HepG2 (cell line): Measurements from ENCODE around the gene NT5DC1. TPM values are rescaled to one million over a fixed set of nuclear protein-coding genes. Genes with fewer than 3 reads are reported as not detected.

Experiments
- EED ChIP-seq: sonication (generic); formaldehyde crosslinking; IDR thresholded peaks from 2 replicates; pipeline ENCODE4 v1.5.0; 2020; ENCODE audit warnings: mild to moderate bottlenecking, missing genetic modification reagents
- GTF3A ChIP-seq: sonication (generic); formaldehyde crosslinking; conservative IDR thresholded peaks from 2 replicates; pipeline ENCODE4 v1.4.0; 2020; ENCODE audit warnings: mild to moderate bottlenecking, missing genetic modification reagents
- HNF4A ChIP-seq: sonication (generic); formaldehyde crosslinking; IDR thresholded peaks from 2 replicates; pipeline ENCODE4 v1.4.0; 2020; ENCODE audit warnings: missing genetic modification reagents
- IRF1 ChIP-seq: sonication (generic); formaldehyde crosslinking; IDR thresholded peaks from 2 replicates; pipeline ENCODE4 v1.4.0; 2020; ENCODE audit warnings: low read depth, mild to moderate bottlenecking, missing genetic modification reagents
- LCORL ChIP-seq, 2 experiments: fragments of 450-650 bp in 1 of 2; sonication (generic) in 1 of 2; formaldehyde crosslinking in 1 of 2; IDR thresholded peaks; 2 replicates each; pipeline versions ENCODE4 v1.5.0 to v1.6.1; 2017 to 2020; ENCODE audit warnings: antibody characterized with exemption in 1 of 2, missing genetic modification reagents in 1 of 2
- MAFG ChIP-seq: sonication (generic); formaldehyde crosslinking; IDR thresholded peaks from 2 replicates; pipeline ENCODE4 v1.5.1; 2020; ENCODE audit warnings: mild to moderate bottlenecking, missing genetic modification reagents
- PITX1 ChIP-seq: sonication (generic); formaldehyde crosslinking; IDR thresholded peaks from 2 replicates; pipeline ENCODE4 v1.5.1; 2020; ENCODE audit warnings: mild to moderate bottlenecking, missing genetic modification reagents
- PPARG ChIP-seq: conservative IDR thresholded peaks from 2 replicates; pipeline ENCODE4 v1.6.1; 2016; ENCODE audit warnings: missing biosample characterization, missing genetic modification reagents
- SIN3B ChIP-seq: fragments of 150-350 bp; IDR thresholded peaks from 2 replicates; pipeline ENCODE4 v1.6.1; 2014; ENCODE audit warnings: low read length
- SYNCRIP ChIP-seq: fragments of 200-400 bp; formaldehyde crosslinking; IDR thresholded peaks from 2 replicates; pipeline ENCODE4 v1.6.1; 2018; ENCODE audit warnings: mild to moderate bottlenecking, low read depth, low read length; ENCODE audit not compliant: insufficient read depth
- THAP11 ChIP-seq: IDR thresholded peaks from 2 replicates; pipeline ENCODE4 v1.6.1; 2016; ENCODE audit warnings: missing biosample characterization, missing genetic modification reagents
- ZGPAT ChIP-seq: IDR thresholded peaks from 2 replicates; pipeline ENCODE4 v1.6.1; 2016; ENCODE audit warnings: mild to moderate bottlenecking
- ZHX1 ChIP-seq: sonication (generic); formaldehyde crosslinking; IDR thresholded peaks from 2 replicates; pipeline ENCODE4 v1.8.1; 2022; ENCODE audit warnings: low read depth, mild to moderate bottlenecking, missing genetic modification reagents
- ZNF256 ChIP-seq: sonication (generic); formaldehyde crosslinking; conservative IDR thresholded peaks from 2 replicates; pipeline ENCODE4 v1.4.0; 2020; ENCODE audit warnings: missing genetic modification reagents
- ZNF281 ChIP-seq: sonication (generic); formaldehyde crosslinking; IDR thresholded peaks from 2 replicates; pipeline ENCODE4 v1.4.0; 2020; ENCODE audit warnings: missing genetic modification reagents, borderline replicate concordance
- ZNF44 ChIP-seq: sonication (generic); formaldehyde crosslinking; IDR thresholded peaks from 2 replicates; pipeline ENCODE4 v1.5.1; 2020; ENCODE audit warnings: mild to moderate bottlenecking, missing genetic modification reagents
- ZNF563 ChIP-seq: sonication (generic); formaldehyde crosslinking; IDR thresholded peaks from 2 replicates; pipeline ENCODE4 v1.8.0; 2022; ENCODE audit warnings: mild to moderate bottlenecking, moderate library complexity, missing genetic modification reagents
- polyA plus RNA-seq, 8 experiments: library from polyadenylated mRNA; depleted of rRNA in 3 of 8; stranded (reverse) in 7 of 8; unstranded in 1 of 8; fragments of >200 nt; fragmentation: Illumina TruSeq in 4 of 8; extraction: Trizol in 4 of 8; gene quantifications; 2 replicates each; pipeline versions ENCODE4 v1.2.1 to v1.2.3, GENCODE V29; 2011 to 2016; ENCODE audit warnings: low read depth in 4 of 8, missing spikeins in 1 of 8, mixed read lengths in 1 of 8; ENCODE audit not compliant: insufficient read depth in 1 of 8
- total RNA-seq, 5 experiments: library from RNA; depleted of rRNA; stranded (reverse); fragments of >200 nt; fragmentation: Illumina TruSeq; extraction: Trizol; gene quantifications; 2 replicates each; pipeline ENCODE4 v1.2.3, GENCODE V29; 2016; ENCODE audit warnings: low read depth in 1 of 5
- TF ChIP-seq, protein P1 (sequence below): sonication (generic); formaldehyde crosslinking; IDR thresholded peaks from 2 replicates; pipeline ENCODE4 v1.4.0; 2020; ENCODE audit warnings: mild to moderate bottlenecking, missing genetic modification reagents
- TF ChIP-seq, protein P2 (sequence below): sonication (generic); formaldehyde crosslinking; IDR thresholded peaks from 2 replicates; pipeline ENCODE4 v1.4.0; 2020; ENCODE audit warnings: missing genetic modification reagents

Gene NT5DC1
- total and polyA plus RNA-seq, 2 of the 13 experiments (the other 11 are each of a cell fraction or from before 2014, with no cell fraction given): 27.0 to 56.1 TPM

- TF ChIP-seq ZNF281 (CRISPR knock-in tag) (no peak), ZNF44 (CRISPR knock-in tag) (no peak), GTF3A (CRISPR knock-in tag) (no peak), MAFG (CRISPR knock-in tag) (no peak), EED (CRISPR knock-in tag) (no peak), ZHX1 (CRISPR knock-in tag) (no peak), ZNF256 (no peak), ZNF563 (CRISPR knock-in tag) (no peak), PPARG (CRISPR knock-in tag) (peak; percentile 45), THAP11 (peak; percentile 61), HNF4A (CRISPR knock-in tag) (no peak; the same call in 1 of the 2 replicates), SYNCRIP (no peak), PITX1 (no peak), LCORL (IDR thresholded peaks at IDR 0.05) (no peak), LCORL (CRISPR knock-in tag; IDR thresholded peaks at IDR 0.05) (peak; percentile 11; the same call in 1 of the 2 replicates), IRF1 (CRISPR knock-in tag) (no peak), SIN3B (no peak), ZGPAT (CRISPR knock-in tag) (no peak; the same call in none of the 2 replicates)
- TF ChIP-seq, protein P1, sequence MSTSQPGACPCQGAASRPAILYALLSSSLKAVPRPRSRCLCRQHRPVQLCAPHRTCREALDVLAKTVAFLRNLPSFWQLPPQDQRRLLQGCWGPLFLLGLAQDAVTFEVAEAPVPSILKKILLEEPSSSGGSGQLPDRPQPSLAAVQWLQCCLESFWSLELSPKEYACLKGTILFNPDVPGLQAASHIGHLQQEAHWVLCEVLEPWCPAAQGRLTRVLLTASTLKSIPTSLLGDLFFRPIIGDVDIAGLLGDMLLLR: no peak
- TF ChIP-seq, protein P2, sequence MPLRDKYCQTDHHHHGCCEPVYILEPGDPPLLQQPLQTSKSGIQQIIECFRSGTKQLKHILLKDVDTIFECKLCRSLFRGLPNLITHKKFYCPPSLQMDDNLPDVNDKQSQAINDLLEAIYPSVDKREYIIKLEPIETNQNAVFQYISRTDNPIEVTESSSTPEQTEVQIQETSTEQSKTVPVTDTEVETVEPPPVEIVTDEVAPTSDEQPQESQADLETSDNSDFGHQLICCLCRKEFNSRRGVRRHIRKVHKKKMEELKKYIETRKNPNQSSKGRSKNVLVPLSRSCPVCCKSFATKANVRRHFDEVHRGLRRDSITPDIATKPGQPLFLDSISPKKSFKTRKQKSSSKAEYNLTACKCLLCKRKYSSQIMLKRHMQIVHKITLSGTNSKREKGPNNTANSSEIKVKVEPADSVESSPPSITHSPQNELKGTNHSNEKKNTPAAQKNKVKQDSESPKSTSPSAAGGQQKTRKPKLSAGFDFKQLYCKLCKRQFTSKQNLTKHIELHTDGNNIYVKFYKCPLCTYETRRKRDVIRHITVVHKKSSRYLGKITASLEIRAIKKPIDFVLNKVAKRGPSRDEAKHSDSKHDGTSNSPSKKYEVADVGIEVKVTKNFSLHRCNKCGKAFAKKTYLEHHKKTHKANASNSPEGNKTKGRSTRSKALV (CRISPR knock-in tag): no peak
These were observed 39.9 kb upstream of the NT5DC1 start, which contains the start of gene FRK (continued) for GRCh38 chr6:116060572-116061283.
